ENCODE measurements around the gene LDB3. TPM values are rescaled to one million over a fixed set of nuclear protein-coding genes. Genes with fewer than 3 reads are reported as not detected.

LDB3 gene
- total RNA-seq, 2 donors from 2014 or later = 0.11 TPM; not detected in 1

DNA sequence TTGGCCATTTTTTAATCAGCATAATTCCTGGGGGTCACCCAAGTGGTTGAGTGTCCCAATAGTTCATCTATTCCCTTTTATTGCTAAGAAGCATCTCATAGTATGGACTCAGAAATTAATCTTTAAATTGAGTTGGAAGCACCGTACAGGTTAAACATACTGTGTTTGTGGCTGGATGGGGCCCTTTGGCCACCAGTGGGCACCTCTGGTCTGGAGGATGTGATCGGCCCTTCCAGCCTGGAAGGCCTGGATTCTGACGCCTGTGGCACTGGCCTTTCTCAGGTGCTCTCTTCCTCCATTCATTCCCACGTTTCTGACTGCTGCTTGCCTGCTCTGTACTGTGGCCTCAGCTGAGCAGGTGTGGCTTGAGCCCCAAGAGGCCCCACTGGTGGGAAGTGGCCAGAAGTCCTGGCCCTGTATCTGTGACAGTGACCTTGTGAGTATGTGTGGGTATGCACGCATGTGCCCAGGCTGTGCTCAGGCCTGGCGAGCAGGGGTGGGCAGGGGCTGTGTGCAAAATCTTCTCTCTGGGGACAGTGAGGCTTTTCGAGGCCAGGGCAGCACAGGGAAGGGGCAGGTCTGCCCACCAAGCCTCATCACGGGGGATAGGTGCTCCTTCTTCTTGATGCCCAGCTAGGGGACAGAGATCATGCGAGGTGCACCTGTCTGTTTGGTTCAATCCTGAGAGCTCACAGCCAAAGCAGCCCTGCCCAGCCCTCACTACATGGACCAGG lies 30.1 kb downstream of the LDB3 start:
- Mint-ChIP-seq H3K4me3 (no peak overlapping the region), H3K9me3 (no peaks in the 10 kb centered on the region), H3K36me3 (ENCODE audit: low read depth) (no peaks in the 10 kb centered on the region), H3K27me3 (no peaks in the 10 kb centered on the region), H3K4me1 (no peaks in the 10 kb centered on the region), H3K27ac (no peak overlapping the region)
- no peak for ATAC-seq (replicated peaks)

DNA sequence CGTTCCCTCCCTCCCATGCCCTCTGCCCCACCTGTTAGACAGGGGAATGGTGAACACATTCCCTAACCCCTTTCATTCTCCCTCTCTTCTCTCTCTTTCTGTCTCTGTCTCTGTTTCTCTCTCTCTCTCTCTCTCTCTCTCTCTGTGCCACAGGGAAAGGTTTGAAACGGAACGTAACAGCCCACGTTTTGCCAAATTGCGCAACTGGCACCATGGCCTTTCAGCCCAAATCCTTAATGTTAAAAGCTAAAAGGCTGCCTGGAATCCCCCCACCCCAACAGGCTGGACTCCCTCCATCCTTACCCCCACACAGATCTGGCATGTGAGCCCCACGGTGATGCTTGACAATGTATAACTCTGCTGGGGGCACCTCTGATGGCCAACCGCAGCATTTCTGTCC lies 30.8 kb downstream of the LDB3 start:
- H3K27me3 Mint-ChIP-seq = no peaks in the 10 kb centered on the region
- ATAC-seq (replicated peaks) = no peak
- H3K27ac Mint-ChIP-seq = no peak overlapping the region
- H3K36me3 Mint-ChIP-seq (ENCODE audit: low read depth) = no peaks in the 10 kb centered on the region
- H3K9me3 Mint-ChIP-seq = no peaks in the 10 kb centered on the region
- H3K4me3 Mint-ChIP-seq = no peak overlapping the region
- no peaks in the 10 kb centered on the region for H3K4me1 Mint-ChIP-seq

DNA sequence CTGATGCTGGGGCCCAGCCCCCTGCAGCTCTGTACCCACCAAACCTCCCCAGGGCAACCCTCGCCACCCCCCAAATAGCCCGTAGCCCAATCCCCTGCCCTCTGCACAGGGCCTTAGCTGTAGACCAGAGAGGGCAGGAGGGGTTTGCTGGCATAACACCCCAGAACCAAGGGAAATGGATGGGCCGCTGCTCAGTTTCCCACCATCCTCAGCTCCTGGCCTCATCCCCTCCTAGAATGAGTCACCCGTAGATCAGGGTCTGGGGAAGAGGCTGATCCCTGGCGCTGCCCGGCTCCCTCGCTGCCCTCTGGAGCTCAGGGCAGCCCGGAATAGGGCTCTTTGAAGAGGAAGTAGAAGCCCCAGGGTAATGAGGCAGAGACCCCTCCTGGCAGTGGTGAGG lies 31.2 kb downstream of the LDB3 start:
- H3K4me1 Mint-ChIP-seq = no peaks in the 10 kb centered on the region
- no peak overlapping the region for H3K27ac Mint-ChIP-seq
- H3K36me3 Mint-ChIP-seq (ENCODE audit: low read depth) = no peaks in the 10 kb centered on the region
- no peak overlapping the region for H3K4me3 Mint-ChIP-seq
- ATAC-seq (replicated peaks) = no peak
- no peaks in the 10 kb centered on the region for H3K27me3 Mint-ChIP-seq
- no peaks in the 10 kb centered on the region for H3K9me3 Mint-ChIP-seq

DNA sequence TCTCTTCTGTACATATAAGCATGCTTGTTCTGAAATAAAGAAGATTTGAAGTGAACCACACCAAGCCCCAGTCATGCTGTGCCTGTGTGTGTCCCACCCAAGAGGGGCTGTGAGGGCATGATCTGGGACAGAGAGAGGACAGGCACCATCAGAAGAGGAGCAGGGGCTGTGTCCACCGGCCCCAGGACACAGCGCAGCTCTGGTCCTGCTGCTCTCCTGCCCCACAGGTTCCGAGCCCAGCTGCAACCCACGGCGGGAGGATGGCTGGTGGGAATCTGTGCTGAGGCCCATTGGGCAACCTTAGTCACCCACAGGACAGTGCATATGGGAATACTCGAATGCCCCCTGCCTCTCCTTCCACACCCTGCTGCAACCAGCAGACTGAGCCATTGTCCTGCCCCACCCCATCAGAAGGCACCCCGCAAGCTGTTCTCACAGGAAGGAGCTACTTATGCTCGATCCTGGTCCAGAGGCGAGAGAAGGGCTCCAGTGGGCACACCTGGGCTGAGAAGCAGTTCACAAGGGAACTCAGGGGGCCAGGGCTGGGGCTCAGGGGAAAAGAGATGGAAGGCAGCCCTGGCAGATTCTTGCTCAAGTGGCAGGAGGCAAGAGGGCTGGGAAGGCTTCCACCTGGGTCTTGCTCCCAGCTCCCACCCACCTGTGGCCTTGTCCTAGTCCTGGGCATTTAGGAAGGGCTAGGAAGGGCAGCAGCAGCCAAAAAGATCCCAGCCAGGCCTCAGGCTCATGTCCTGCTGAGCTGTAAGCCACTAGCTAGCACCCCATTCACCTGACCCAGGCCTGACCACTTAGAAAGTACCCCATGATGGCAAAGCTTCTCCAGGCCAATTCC lies 31.9 kb downstream of the LDB3 start:
- Mint-ChIP-seq H3K27me3 (no peaks in the 10 kb centered on the region), H3K4me3 (no peak overlapping the region), H3K9me3 (no peaks in the 10 kb centered on the region), H3K36me3 (ENCODE audit: low read depth) (no peaks in the 10 kb centered on the region), H3K4me1 (no peaks in the 10 kb centered on the region), H3K27ac (no peak overlapping the region)
- ATAC-seq (replicated peaks) = no peak

DNA sequence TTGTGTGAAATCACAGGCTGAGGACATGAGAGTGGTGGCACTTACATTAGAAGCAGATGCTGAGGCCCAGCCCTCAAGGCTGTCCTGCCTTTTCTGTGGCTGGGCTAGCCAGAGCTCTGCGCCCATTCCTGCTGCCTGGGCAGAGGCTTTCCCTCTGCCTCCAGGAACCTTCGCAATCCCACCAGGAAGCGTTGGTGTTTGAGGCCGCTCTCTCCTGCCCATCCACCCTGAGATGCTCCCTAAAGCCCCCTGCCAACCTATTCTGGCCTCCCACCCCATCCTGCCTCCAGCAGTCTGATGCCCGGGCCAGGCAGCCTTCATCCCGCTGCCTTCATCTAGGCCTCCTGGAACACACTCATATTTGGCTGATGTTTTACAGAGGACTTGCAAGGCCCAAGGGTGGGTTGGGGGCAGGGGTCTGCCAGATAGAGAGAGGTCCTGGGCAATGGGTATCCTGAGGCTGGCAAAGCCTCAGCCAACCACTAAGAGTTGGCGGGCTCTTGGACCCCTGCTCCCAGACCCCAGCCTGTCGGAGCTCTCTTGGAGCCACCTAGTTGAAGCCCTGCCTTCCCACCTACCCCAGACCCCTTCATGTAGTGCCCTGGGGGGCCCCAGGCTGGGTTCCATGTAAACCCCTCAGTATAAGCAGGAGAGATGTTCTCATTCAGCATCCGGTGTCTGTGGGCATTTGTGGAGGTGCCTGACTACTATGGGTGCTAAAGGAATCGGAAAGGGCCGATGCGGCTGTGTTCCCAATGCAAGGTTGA lies 32.7 kb downstream of the LDB3 start:
- ATAC-seq (replicated peaks) = no peak
- no peaks in the 10 kb centered on the region for H3K36me3 Mint-ChIP-seq (ENCODE audit: low read depth)
- no peak overlapping the region for H3K4me3 Mint-ChIP-seq

DNA sequence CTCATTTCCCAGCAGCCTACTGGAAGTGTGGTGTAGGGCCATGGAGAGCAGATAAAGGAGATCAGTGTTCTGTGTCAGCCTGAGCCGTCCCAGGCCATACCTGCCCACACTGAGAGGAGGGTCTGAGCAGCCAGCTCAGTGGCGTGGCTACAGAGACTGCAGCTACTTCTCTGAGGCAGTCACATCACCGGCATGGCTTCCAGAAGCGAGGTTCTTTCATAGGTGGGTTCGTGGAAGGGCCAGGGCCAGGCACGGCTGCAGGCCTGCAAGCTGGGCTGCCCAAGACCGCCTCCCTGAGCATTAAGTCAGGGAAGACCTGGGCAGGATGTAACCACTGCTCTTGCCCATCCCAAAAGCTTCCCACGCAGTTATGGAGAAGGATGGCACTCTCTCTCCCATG lies 34.9 kb downstream of the LDB3 start:
- Mint-ChIP-seq H3K4me3 (no peak overlapping the region), H3K36me3 (ENCODE audit: low read depth) (no peaks in the 10 kb centered on the region), H3K9me3 (no peaks in the 10 kb centered on the region), H3K4me1 (no peaks in the 10 kb centered on the region), H3K27me3 (no peaks in the 10 kb centered on the region), H3K27ac (no peak overlapping the region)
- no peak for ATAC-seq (replicated peaks)

More for the DNA sequence above, 32.7 kb downstream of the LDB3 start:
- no peak overlapping the region for H3K27ac Mint-ChIP-seq
- H3K4me1 Mint-ChIP-seq = no peaks in the 10 kb centered on the region
- H3K9me3 Mint-ChIP-seq = no peaks in the 10 kb centered on the region
- no peaks in the 10 kb centered on the region for H3K27me3 Mint-ChIP-seq

DNA sequence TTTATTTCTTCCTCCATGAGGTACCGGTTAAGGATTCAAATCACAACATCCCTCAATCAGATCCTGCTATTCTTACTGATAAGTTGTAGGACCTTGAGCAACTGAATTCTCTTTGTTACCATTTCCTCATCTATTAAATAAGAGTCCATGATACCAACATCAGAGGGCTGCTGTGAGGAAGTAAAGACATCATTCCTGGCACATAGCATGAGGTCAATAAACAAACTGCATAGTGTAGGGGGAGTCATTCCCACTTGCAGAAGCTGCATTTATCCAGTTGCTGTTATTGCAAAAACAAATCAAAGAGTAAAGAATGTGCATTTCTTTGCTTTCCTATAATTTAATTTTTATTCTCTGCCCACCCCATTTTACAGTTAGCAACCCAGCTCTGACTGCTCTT lies 36.8 kb downstream of the LDB3 start:
- Mint-ChIP-seq H3K27me3 (no peaks in the 10 kb centered on the region), H3K4me1 (no peaks in the 10 kb centered on the region), H3K4me3 (no peak overlapping the region)

DNA sequence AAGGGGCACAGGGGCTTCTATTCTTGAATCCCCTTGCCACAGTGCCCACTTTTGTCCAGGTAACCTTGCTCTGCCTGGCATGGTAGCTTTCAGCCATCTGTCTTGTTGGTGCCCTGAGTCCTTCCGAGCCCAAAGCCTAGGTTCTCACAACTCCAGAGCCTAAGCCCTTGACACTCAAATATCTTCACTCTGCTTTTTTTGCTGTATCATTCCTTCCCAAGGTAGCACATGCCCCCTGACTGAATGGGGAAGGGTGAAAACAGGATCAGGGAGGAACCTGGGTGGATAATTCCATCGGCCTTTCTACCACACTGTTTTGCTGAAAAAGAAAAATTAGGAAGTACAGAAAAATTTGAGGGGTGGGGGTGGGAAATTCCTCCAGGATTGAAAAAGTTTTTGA lies 37.6 kb downstream of the LDB3 start:
- Mint-ChIP-seq H3K27ac (no peak overlapping the region), H3K4me3 (no peak overlapping the region), H3K9me3 (no peaks in the 10 kb centered on the region), H3K27me3 (no peaks in the 10 kb centered on the region), H3K36me3 (ENCODE audit: low read depth) (no peaks in the 10 kb centered on the region), H3K4me1 (no peaks in the 10 kb centered on the region)
- ATAC-seq (replicated peaks) = no peak

More for the DNA sequence above, 36.8 kb downstream of the LDB3 start:
- no peak for ATAC-seq (replicated peaks)
- no peaks in the 10 kb centered on the region for H3K9me3 Mint-ChIP-seq
- H3K36me3 Mint-ChIP-seq (ENCODE audit: low read depth) = no peaks in the 10 kb centered on the region
- no peak overlapping the region for H3K27ac Mint-ChIP-seq

DNA sequence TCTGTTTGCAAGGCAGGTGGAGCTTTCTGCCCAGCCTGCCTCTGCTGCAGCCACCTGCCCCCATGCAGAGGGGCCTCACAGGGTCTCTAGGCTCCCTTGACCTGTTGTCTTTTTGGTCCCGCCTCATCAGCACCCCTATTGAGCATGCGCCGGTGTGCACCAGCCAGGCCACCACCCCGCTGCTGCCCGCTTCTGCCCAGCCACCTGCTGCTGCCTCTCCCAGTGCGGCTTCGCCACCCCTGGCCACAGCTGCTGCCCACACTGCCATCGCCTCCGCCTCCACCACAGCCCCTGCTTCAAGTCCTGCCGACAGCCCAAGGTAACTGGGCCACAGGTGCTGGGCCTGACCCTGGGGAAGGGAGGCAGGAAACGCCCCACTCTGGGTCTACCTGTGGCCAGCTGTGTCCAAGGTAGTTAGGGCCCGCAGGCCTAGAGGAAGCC lies 38.1 kb downstream of the LDB3 start:
- Mint-ChIP-seq H3K27ac (no peak overlapping the region), H3K4me3 (no peak overlapping the region), H3K27me3 (no peaks in the 10 kb centered on the region), H3K9me3 (no peaks in the 10 kb centered on the region), H3K36me3 (ENCODE audit: low read depth) (no peaks in the 10 kb centered on the region), H3K4me1 (no peaks in the 10 kb centered on the region)
- no peak for ATAC-seq (replicated peaks)

DNA sequence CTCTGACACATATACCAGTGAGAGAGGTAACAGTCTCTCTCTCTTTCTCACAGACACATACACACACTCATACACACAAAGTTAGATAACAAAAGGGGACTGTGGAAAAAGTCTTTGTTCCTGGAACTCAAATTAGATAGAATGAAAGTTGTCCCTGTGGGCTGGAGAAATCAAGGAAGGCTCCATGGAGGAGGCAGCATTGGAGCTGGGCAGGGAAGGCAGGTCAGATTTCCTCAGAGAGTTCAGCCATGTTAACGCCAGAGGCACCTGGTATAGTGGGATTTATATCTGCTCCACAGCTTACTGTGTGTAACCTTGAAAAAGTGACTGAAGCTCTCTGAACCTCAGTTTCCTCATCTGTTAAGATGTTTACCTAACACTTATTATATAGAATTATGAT lies 38.7 kb downstream of the LDB3 start:
- H3K27ac Mint-ChIP-seq = no peak overlapping the region
- no peak overlapping the region for H3K4me3 Mint-ChIP-seq
- H3K4me1 Mint-ChIP-seq = no peaks in the 10 kb centered on the region
- no peaks in the 10 kb centered on the region for H3K36me3 Mint-ChIP-seq (ENCODE audit: low read depth)
- no peak for ATAC-seq (replicated peaks)
- no peaks in the 10 kb centered on the region for H3K9me3 Mint-ChIP-seq
- no peaks in the 10 kb centered on the region for H3K27me3 Mint-ChIP-seq

DNA sequence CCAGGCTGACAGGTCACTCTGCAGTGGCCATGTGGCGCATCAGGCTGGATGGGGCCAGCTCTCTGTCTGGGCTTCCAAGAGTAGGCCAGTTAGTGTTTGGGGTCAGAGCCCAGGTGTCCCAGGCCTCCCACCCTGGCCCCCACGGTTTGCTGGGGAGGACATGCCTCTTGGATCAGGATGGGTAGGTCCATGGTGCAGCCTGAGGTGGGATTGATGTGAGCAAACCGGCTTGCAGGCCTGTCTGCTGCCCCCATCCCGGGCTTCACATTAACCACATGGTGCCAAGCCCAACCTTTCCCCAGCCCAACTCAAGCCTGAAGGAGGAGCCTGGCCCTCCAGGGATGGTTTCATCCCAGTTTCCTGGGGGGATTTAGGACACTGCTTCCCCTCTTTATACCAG lies 39.2 kb downstream of the LDB3 start:
- Mint-ChIP-seq H3K36me3 (ENCODE audit: low read depth) (no peaks in the 10 kb centered on the region), H3K27me3 (no peaks in the 10 kb centered on the region), H3K9me3 (no peaks in the 10 kb centered on the region), H3K4me1 (no peaks in the 10 kb centered on the region), H3K4me3 (no peak overlapping the region), H3K27ac (no peak overlapping the region)
- ATAC-seq (replicated peaks) = no peak

DNA sequence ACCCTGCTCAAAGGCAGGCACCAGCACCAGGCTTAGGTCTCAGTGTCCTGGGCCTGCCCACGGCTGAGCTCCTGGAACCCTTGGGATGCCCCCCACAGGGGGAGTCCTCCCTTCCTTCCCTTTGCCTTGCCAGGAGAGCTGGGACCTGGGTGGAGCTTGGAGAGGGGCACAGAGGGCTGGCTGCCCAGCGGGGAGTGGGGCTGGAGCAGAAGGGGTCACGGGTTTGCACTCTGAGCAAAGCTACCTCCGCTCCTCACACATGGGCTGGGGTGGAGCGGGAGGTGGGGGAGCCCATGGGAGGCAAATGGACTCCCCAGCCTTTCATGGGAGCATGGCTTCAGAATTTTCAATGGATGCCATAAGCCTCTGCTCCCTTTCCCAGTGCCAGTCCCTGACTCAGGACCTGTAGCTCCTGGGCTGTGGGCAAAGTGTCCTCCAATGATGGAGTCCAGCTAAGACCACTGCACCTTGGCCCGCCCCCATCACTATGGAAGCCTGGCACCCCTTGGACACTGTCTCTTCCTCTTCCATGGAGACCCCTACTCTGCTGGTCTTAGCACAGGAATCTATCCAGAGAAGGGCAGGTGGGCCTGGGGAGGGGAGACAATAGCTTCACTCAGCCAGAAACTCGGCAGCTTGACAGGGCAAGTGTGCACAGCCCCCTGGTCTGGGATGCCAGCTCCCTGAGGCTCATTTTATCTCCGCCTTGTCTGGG lies 39.9 kb downstream of the LDB3 start:
- Mint-ChIP-seq H3K27me3 (no peaks in the 10 kb centered on the region), H3K4me1 (no peaks in the 10 kb centered on the region), H3K9me3 (no peaks in the 10 kb centered on the region), H3K36me3 (ENCODE audit: low read depth) (no peaks in the 10 kb centered on the region), H3K4me3 (no peak overlapping the region), H3K27ac (no peak overlapping the region)
- ATAC-seq (replicated peaks) = no peak

DNA sequence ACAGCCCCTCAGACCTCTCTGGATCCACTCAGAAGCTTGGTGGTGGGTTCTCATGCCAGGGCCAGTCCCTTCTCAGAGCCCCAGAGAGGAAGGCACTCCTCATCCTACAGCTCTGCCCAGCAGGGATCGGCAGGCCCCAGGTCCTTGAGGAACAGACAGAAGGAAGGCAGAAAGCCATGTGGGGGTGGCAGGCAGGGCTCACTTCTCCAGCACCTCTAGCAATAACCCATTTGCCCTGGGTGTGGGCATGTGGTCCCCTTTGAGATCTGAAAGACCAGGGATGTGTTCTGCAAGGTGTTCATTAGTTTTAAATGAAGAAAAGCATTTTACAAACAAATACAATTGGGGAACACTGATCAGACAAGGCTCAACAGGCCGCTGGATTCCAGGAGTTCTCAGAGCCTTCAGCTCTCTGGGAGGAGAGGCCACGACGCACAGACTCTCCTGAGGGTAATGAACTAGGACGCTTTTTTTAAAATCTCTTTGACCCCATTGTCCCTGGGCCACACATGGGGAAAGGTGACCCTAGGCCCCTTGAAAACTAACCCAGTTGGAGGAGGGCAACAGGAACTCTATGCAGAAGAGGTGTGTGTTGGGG lies 40.6 kb downstream of the LDB3 start:
- no peaks in the 10 kb centered on the region for H3K4me1 Mint-ChIP-seq
- H3K36me3 Mint-ChIP-seq (ENCODE audit: low read depth) = no peaks in the 10 kb centered on the region
- H3K4me3 Mint-ChIP-seq = no peak overlapping the region
- no peaks in the 10 kb centered on the region for H3K9me3 Mint-ChIP-seq
- no peaks in the 10 kb centered on the region for H3K27me3 Mint-ChIP-seq
- H3K27ac Mint-ChIP-seq = no peak overlapping the region
- ATAC-seq (replicated peaks) = no peak

All from activated T-helper 17 cell treated with anti-CD3 and anti-CD28 coated beads, Interleukin-2, amount 50 U/mL, for 72 hours (primary cell).